ENCODE measurements around the gene EDARADD. TPM values are rescaled to one million over a fixed set of nuclear protein-coding genes. Genes with fewer than 3 reads are reported as not detected.

EDARADD gene
- total and polyA plus RNA-seq, 11 donors, result 0.35 to 2.9 (median 2.1) TPM

DNA sequence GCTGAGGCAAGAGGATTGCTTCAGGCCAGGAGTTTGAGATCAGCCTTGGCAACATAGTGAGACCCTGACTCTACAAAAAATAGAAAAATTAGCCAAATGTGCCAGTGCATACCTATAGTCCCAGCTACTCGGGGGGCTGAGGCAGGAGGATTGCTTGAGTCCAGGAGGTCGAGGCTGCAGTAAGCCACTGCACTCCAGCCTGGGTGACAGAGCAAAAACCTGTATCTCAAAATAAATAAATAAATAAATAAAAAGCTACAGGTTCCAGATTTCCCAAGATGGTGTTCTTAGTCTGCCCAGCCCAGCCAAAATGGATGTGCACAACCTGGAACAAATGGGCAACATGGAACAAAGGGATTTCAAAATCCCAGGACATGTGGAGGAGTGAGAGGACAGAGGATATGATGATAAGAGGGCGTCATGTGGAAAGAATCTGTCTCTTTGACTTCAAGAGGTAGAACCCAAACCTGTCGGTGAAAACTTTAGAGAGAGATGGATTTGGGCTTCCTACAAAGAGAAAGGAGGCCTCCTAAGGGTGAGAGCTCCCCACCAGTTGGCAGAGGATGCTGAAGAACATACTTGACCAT, 3.2 kb downstream of the EDARADD start:
- no peaks in the 10 kb centered on the region for H3K36me3 ChIP-seq
- no peak for ATAC-seq
- H3K9me3 ChIP-seq, result no peaks in the 10 kb centered on the region
- WGBS, 4 donors, result 70 to 91% (median 88%) methylated on average over 4 of the region's 4 CpGs
- H3K27ac ChIP-seq, result no peak overlapping the region
- H3K4me3 ChIP-seq, result no peak overlapping the region
- TF ChIP-seq, protein P1, sequence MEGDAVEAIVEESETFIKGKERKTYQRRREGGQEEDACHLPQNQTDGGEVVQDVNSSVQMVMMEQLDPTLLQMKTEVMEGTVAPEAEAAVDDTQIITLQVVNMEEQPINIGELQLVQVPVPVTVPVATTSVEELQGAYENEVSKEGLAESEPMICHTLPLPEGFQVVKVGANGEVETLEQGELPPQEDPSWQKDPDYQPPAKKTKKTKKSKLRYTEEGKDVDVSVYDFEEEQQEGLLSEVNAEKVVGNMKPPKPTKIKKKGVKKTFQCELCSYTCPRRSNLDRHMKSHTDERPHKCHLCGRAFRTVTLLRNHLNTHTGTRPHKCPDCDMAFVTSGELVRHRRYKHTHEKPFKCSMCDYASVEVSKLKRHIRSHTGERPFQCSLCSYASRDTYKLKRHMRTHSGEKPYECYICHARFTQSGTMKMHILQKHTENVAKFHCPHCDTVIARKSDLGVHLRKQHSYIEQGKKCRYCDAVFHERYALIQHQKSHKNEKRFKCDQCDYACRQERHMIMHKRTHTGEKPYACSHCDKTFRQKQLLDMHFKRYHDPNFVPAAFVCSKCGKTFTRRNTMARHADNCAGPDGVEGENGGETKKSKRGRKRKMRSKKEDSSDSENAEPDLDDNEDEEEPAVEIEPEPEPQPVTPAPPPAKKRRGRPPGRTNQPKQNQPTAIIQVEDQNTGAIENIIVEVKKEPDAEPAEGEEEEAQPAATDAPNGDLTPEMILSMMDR (IDR thresholded peaks at IDR 0.05), result no peak
- no peak for TF ChIP-seq POLR2A (IDR thresholded peaks at IDR 0.05)
- DNase-seq, result no peak
- peaks cover 0 to 17% (median 0%) of the 10 kb centered on the region in 9 donors for H3K27me3 ChIP-seq
- peaks cover 0 to 18% (median 0%) of the 10 kb centered on the region in 12 donors for H3K4me1 ChIP-seq
- intact Hi-C loops (cut with DNase I), result no loop called here

DNA sequence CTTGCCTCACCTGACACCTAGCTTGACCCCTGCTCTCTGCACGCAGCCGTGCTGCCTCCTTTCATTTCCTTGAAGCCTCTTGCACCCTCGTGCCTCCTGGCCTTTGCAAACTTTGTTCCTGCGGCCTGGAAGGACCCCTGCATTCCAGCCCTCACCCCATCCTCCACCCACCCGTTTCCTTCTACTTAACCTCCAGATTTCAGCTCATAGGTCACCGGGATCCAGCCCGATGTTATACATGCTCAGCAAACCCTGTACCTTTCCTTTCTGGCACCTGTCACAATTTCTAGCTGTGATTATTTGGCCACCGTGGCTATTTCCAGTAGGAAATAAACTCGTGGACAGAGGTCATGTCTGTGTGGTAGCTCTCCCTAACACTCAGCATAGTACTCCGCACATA, 4.5 kb downstream of the EDARADD start:
- Histone ChIP-seq H3K27ac (no peak overlapping the region), H3K9me3 (no peaks in the 10 kb centered on the region), H3K4me1 (peaks cover 0 to 18% (median 0%) of the 10 kb centered on the region in 12 donors), H3K4me3 (no peak overlapping the region), H3K36me3 (no peaks in the 10 kb centered on the region), H3K27me3 (peaks cover 0 to 17% (median 0%) of the 10 kb centered on the region in 9 donors)
- ATAC-seq (no peak), DNase-seq (no peak)
- no peak for TF ChIP-seq POLR2A (IDR thresholded peaks at IDR 0.05)
- TF ChIP-seq, protein P1 (IDR thresholded peaks at IDR 0.05), result no peak
- intact Hi-C loops (cut with DNase I), result no loop called here
- 64 to 81% (median 74%) methylated on average over 10 of the region's 10 CpGs for WGBS, 4 donors

DNA sequence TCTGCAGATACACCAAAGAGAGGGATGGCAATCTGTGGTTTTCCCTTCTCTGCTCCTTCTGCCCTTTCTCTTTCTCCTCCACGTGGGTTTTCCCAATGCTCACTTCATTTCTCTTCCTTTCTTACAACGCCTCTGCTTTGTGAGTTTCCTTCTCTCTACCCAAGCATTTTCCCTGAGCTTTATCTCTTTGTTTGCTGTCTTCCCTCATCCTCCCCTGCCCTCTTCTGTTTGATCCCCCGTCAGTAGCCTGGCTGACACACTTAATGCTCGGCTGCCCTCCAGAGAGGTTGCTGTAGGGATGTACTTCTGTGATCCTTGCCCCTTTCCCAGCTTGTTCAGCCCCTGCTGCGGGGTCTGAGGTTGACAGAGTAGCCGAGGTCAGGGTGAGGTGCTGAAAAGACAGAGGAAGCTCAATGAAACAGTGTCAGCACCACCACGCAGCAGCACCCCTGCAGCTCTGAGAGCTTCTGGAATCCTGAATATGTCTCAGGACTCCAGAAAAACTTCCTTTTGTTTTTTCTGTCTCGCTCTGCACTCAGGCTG, 6.0 kb downstream of the EDARADD start:
- Histone ChIP-seq H3K27me3 (peaks cover 0 to 11% (median 0%) of the 10 kb centered on the region in 9 donors), H3K4me3 (no peak overlapping the region), H3K27ac (no peak overlapping the region), H3K4me1 (peaks cover 0 to 9% (median 0%) of the 10 kb centered on the region in 12 donors), H3K9me3 (no peaks in the 10 kb centered on the region), H3K36me3 (no peaks in the 10 kb centered on the region)
- intact Hi-C loops (cut with DNase I), result no loop called here
- TF ChIP-seq POLR2A (IDR thresholded peaks at IDR 0.05), result no peak
- TF ChIP-seq, protein P1 (IDR thresholded peaks at IDR 0.05), result no peak
- 61 to 70% (median 64%) methylated on average over 8 of the region's 8 CpGs for WGBS, 4 donors
- DNase-seq (no peak), ATAC-seq (no peak)

DNA sequence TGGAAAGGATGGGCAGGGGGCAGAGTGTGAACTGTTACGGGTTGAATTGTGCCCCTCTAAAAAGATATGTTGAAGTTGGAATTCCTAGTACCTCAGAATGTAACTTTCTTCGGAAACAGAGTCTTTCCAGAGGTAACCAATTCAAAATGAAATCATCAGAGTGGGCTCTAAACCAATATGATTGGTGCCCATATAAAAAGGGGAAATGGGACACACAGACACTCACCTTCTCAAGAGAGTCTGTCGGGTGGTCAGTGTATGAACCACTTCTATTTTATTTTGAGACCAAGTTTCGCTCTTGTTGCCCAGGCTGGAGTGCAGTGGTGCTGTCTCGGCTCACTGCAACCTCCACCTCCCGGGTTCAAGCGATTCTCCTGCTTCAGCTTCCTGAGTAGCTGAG, 7.6 kb downstream of the EDARADD start:
- no peak for DNase-seq
- TF ChIP-seq, protein P1 (IDR thresholded peaks at IDR 0.05), result no peak
- no peak for TF ChIP-seq POLR2A (IDR thresholded peaks at IDR 0.05)
- no peaks in the 10 kb centered on the region for H3K4me1 ChIP-seq
- no peaks in the 10 kb centered on the region for H3K27me3 ChIP-seq
- H3K27ac ChIP-seq, result no peak overlapping the region
- H3K9me3 ChIP-seq, result no peaks in the 10 kb centered on the region
- no peak for ATAC-seq
- 92 to 97% (median 96%) methylated on average over 7 of the region's 7 CpGs for WGBS, 4 donors
- H3K36me3 ChIP-seq, result no peaks in the 10 kb centered on the region
- intact Hi-C loops (cut with DNase I), result no loop called here
- no peak overlapping the region for H3K4me3 ChIP-seq
